ENCODE results near the gene ANKEF1. TPM values are rescaled to one million over a fixed set of nuclear protein-coding genes. Genes with fewer than 3 reads are reported as not detected.

ANKEF1 gene
- total RNA-seq, result 0.97 and 1.3 TPM in 2 replicates

DNA sequence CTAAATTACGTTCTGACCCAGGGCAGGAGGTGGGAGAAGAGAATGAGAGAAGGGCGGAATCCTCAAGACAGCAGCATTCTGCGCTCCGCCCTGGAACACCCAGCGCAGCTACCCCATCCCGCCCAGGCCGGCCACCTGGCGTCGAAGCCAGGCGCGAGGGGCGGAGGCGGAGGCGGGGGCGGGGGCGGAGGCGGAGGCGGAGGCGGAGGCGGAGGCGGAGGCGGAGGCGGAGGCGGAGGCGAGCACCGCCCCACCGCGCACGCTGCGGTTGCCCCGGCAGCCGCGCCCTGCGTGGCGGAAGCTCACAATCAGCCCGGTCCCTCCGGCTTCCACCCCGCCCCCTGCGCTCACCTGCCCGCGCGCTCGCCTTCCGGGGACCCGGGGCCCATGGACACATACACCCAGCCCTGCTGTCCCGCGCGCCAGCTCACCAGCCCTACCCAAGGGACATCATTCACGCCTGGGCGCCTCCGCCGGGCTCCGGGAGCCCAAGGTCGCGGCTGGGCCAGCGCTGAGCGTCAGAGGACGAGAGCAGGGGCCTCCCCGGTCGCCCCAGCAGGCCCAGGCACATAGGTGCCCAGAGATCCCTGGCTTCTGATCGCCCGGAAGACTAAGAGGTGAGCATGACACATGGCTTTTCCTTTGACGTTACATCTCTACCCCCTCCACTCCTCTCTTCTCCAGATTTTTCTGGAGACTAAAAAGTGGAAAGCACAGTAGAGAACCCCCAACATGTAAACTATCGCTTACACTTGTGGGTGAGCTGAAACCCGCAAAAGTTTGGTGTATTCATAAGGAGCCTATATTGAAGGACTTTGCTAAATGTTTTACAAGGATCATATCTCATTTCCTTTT is at the start of gene ANKEF1:
ANKEF1 (plus strand) TSS at position 271 of the 855 bp plus-strand sequence. CDS start 3,315 bp downstream, outside the sequence.
- H3K4me3 ChIP-seq (ENCODE audit: low read depth, low read length), result peak within 1 kb of the TSS; percentile 59
- TF ChIP-seq, protein P1, sequence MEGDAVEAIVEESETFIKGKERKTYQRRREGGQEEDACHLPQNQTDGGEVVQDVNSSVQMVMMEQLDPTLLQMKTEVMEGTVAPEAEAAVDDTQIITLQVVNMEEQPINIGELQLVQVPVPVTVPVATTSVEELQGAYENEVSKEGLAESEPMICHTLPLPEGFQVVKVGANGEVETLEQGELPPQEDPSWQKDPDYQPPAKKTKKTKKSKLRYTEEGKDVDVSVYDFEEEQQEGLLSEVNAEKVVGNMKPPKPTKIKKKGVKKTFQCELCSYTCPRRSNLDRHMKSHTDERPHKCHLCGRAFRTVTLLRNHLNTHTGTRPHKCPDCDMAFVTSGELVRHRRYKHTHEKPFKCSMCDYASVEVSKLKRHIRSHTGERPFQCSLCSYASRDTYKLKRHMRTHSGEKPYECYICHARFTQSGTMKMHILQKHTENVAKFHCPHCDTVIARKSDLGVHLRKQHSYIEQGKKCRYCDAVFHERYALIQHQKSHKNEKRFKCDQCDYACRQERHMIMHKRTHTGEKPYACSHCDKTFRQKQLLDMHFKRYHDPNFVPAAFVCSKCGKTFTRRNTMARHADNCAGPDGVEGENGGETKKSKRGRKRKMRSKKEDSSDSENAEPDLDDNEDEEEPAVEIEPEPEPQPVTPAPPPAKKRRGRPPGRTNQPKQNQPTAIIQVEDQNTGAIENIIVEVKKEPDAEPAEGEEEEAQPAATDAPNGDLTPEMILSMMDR (IDR thresholded peaks at IDR 0.05; ENCODE audit: insufficient read depth, low read depth, low read length), result no peak
- DNase-seq (ENCODE audit: low read depth), result peak; percentile 29

DNA sequence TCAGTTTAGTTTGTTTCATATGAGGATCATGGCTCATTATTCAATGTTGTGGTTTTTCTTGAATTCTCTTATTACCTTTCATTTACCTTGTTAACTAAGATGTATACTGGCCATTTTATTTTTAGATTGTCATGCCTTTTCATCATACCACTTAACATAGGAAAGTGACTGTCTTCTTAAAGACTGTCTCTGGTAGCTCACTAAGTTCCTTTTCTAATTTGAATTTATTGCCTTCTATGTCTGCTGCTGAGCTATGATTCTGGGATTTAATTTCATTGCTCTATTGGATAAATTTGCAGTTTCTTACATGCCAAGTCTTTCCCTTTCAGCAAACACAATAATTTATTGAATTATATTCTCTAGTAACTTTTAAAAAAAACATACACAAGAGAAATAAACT is 49.5 kb upstream of the ANKEF1 start:
- no peak for DNase-seq (ENCODE audit: low read depth)
- TF ChIP-seq, protein P1 (IDR thresholded peaks at IDR 0.05; ENCODE audit: insufficient read depth, low read depth, low read length), result no peak
- no peak overlapping the region for H3K4me3 ChIP-seq (ENCODE audit: low read depth, low read length)

DNA sequence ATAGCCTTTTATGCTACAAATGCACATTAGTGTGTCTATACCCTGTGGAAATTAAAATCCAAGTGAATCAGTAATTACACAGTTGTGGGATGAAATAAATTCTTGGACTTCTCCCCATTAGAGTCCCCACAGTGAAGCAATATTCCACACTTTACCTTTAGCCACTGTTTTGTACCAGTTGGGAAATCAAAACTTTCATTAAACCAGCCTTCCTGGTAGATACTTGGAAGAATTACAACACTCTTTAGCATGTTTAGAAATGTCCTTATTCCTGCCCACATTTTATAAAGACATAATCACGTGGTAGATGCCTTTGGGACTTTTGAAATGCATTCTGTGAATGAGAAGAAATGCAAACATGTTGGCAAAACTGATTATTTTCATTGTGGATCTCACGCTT is 49.0 kb upstream of the ANKEF1 start:
- TF ChIP-seq, protein P1 (IDR thresholded peaks at IDR 0.05; ENCODE audit: insufficient read depth, low read depth, low read length), result no peak
- peak; percentile 7 for DNase-seq (ENCODE audit: low read depth)
- H3K4me3 ChIP-seq (ENCODE audit: low read depth, low read length), result no peak overlapping the region

DNA sequence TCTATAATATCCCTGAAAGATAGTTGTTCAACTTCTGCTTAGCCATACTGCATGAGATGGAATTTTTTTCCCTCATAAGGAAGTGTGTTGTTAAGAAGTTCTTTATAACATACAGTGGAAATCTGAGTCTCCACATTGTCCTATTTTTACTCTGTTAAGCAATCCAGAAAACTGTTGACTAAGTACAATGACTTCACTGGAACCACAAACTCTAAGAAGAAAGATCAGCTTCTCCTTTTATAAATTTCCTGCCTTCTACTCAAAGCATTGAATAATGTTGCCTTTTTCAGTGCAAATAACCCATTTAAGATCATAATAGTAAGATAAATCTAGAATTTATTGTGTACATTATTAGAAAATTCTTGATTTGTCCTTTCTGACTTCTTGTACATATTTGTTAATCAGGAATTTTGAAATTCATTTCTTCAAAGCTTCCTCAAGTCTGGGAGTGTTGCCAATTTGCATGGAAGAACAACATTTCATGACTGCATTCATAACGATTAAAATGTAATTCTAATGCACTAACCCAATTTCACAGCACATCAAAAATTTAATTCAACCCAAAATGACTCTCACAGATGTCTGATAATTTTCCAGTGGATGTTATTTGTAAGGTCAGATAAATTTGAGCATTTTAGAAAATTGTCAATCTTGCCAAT is 45.6 kb upstream of the ANKEF1 start:
- peak; percentile 63 for DNase-seq (ENCODE audit: low read depth)
- TF ChIP-seq, protein P1 (IDR thresholded peaks at IDR 0.05; ENCODE audit: insufficient read depth, low read depth, low read length), result no peak
- H3K4me3 ChIP-seq (ENCODE audit: low read depth, low read length), result no peak overlapping the region

DNA sequence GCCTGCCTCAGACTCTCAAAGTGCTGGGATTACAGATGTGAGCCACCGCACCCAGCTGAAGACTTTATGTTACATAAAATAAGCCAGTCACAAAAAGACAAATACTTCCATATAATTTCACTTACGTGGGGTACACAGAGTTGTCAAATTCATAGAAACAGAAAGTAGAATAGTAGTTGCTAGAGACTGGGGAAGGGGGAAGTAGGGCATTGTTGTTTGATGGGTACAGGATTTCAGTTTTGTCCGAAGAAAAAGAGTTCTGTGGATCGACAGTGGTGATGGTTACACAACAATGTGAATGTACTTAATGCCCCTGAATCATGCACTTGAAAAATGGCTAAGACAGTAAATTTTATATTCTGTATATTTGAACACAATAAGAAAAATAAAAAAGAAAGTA is 41.6 kb upstream of the ANKEF1 start:
- no peak overlapping the region for H3K4me3 ChIP-seq (ENCODE audit: low read depth, low read length)
- DNase-seq (ENCODE audit: low read depth), result no peak
- TF ChIP-seq, protein P1 (IDR thresholded peaks at IDR 0.05; ENCODE audit: insufficient read depth, low read depth, low read length), result no peak

DNA sequence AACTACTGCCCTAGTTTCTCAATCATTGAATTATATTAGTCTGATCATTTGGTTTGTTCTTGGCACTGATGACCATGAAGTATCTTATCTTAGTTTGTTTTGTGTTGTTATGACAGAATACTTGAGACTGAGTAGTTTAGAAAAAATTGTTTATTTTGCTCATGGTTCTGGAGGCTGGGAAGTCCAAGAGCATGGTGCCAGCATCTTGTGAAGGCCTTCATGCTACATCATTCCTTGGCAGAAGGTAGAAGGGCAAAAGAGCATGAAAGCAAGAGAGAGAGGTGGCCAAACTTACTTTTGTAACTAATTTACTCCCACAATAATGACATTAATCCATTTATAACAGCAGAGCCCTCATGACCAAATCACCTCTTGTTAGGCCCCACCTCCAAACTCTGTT is 40.1 kb upstream of the ANKEF1 start:
- no peak for DNase-seq (ENCODE audit: low read depth)
- TF ChIP-seq, protein P1 (IDR thresholded peaks at IDR 0.05; ENCODE audit: insufficient read depth, low read depth, low read length), result no peak
- H3K4me3 ChIP-seq (ENCODE audit: low read depth, low read length), result no peak overlapping the region

All from fibroblast of villous mesenchyme (primary cell).